ENCODE data around the gene NTRK2. TPM values are rescaled to one million over a fixed set of nuclear protein-coding genes. Genes with fewer than 3 reads are reported as not detected.

NTRK2 gene
- total and polyA plus RNA-seq, 10 of the 15 experiments (the other 5 are each of a cell fraction or from before 2014, with no cell fraction given): 0.42 to 4.6 (median 0.65) TPM

DNA sequence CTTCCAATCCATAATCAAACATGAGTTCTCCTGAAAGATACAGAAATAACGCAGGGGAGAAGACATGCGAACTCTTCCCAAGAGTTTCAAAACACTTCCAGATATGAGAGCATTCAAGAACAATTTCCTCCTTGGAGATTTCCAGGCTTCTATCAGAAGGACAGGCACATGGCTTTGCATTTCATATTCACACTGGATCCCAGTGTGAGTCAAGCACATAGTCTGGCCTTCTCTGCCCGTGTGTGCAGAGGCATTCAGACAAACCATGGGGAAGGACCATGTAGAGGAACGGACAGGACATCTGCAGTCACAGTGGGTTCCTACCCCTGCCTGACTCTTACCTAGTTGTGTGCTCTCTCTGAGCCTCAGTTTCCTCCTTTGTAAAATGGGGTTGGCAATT is 384.5 kb downstream of the NTRK2 start (continued):
- TF ChIP-seq MLLT1 (IDR thresholded peaks at IDR 0.05) (no peak), GATAD2B (conservative IDR thresholded peaks at IDR 0.05; ENCODE audit: low read depth) (no peak), PRDM15 (CRISPR knock-in tag; IDR thresholded peaks at IDR 0.05) (no peak), E2F4 (IDR thresholded peaks at IDR 0.05; ENCODE audit: low read depth, low read length) (no peak), BRCA1 (IDR thresholded peaks at IDR 0.05; ENCODE audit: low read depth, low read length) (no peak)
